Hematopoietic multipotent progenitor cell treated with erythropoietin and hydrocortisone succinate and interleukin-3 and kit ligand, for 17 days (in vitro differentiated cells): ENCODE measurements around the gene SEL1L2.

ENCODE experiments used
- DNase-seq: peaks from one replicate; pipeline ENCODE4 v3.0.0-alpha.2; 2015; ENCODE audit warnings: low spot score

The SEL1L2 gene

DNA sequence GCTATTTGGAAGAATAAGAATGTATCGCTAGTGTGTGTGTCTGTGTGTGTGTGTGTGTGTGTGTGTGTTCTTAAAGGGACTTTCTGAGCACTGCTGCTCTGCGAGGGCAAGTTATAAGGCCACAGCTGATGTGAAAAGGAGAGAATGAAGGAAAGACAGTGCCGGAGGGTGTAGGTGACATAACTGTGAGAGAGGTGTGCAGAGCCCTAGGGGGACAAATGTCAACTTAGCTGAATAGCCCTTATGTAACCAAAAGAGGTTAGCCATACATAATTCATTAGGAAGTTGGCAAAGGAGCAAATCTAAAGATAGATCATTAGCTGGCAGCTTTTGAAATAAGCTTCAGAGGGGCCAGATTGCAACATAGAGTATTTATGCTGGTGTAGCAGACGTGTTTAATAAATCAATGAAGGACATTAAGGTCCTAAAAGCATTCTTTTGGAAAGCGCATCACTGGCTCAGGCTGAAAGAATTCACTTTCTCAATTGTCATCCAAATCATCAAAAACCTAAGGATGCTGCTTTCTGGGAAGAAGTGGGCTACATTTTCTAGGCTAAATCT is 124.5 kb downstream of the SEL1L2 start:
- no peak for DNase-seq

DNA sequence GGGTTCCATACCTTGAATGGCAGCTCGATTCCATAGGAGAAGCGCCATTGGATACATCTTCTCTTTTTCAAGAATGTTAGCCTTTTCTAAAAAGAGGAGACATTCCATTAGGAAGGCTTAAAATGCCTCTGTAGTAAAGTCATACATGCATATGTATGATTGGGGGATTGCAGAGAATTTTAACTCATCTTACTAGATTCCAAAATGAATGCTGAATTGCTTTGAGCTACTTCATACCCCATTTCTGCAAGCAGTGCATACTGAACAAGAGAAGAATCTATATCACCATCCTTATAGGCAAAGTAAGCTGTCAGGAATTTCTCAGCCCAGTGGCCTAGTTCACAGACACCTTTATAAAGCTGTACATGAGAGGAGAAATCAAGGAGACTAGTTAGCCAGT is 125.3 kb downstream of the SEL1L2 start:
- no peak for DNase-seq

DNA sequence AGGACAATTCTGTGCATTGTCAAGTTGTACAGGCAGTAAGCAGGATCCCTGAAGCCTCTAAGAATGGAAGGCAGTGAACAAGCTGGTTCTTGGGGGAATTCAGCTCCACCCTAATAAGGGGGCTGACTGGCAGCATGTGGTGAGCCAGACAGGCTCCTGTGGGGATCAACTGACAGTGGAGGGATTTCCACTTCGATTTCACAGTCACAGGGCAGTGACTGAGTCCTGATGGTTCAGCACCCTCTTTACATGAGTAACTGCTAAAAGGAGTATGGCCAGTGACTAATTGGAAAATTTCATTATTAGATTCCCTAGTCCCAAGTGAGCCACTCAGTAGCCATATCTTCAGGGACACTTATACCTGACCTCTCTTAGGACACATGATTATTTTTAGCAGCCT is 127.2 kb downstream of the SEL1L2 start:
- DNase-seq, result no peak

DNA sequence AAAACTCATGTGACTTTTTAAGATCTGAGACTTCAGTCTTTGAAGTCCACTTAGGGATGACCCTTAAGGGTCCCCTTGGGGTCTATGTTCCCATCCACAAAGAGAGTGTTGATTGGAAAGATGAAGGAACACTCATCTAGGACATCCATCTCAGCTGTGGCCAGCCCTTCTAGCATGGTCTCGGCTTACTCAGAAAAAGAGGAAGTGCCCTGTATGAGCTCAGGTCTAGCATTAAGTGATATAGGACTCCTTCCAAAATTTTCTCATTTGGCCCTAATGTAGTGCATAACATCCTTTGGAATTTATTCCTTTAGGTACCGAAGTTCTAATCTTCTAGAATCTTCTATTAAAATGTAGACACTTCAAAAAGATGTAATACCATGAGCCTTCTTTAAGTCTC is 128.2 kb downstream of the SEL1L2 start:
- DNase-seq, result no peak

DNA sequence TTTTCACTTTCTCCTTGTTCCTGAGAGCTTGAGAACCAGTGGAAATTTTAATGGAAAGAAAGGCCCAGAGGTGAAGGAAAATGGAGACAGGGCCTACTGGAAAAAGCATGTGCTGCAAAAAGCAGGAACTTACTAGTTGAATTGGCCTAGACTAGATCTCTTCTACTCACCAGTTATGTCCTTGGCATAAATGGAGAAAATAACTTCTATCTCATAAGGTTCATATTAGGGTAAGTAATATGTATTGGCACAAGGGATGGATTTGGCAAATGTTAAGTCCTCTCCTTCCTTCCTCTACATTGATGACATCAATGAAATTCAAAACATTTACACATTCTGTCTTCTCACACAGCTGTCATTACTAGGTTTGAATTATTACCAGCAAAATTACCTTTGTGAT is 131.5 kb downstream of the SEL1L2 start:
- no peak for DNase-seq

DNA sequence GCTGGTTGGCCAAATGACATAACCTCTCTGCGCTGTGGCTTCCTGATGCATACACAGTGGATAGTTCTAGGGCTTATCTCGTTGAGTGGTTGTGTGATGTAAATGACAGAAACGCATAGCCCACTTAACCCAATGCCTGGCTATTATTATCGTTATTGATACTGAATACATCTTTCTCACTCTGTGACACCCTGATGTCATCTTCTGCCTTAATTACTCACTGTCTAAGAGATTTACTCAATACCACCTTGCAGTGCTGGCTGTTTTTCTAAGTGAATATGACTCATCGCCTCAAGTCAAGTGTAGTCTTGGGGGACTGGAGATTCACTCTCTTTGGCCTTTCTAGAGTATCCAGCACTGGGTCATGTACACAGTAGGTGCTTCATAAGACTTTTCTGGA is 132.0 kb downstream of the SEL1L2 start:
- no peak for DNase-seq

DNA sequence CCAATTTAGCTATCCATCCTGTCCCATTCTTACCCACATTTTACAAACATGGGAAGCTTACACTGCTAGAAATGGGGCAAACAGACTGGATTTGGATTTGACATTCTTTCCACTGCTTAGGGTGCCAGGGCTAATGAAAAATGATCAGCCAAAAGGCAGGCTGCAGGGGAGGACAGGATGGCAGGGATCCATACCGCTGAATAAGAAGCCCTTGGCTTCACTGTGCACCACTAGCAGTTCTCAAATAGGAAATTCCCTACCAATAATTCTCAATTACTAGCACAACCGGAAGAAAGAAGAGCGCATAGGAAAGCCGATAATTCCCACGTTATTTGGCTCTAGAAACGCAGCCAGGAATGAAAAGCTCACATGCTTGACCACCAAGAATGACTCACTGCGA is 132.5 kb downstream of the SEL1L2 start:
- no peak for DNase-seq

DNA sequence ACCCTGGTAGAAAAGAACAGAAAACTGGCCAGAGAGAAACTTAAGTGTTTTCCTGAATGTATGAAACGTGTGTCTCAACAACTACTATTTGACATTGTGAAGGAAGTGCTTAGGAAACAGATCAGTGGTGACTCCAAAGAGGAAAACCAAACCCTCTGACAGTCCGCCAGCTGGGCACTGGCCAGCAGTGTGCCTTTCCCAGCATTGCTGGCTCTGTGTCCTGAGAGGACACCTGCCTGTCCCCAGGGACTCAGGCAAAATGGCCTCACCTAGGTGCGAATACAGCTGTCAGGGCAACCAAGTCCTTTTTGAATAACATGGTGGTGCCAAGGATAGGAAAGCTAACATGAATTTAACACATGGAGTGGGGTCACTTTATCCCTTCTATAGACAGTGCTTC is 133.1 kb downstream of the SEL1L2 start:
- DNase-seq, result no peak

DNA sequence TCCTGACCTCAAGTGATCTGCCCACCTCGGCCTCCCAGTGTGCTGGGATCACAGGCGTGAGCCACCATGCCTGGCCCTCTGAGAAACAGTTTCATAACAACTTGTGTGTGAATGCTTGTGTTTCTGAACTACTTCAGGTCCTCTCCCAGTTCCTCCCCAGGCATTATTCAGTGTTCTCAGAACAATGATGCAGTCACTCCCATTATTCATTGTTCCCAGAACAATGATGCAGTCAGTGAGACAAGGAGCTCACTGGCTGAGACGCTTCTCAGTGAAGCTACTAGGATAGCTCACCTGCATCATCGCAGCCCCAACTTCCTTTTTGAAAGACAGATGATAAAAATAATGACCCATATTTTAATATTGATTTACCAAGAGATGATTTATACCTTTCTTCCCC is 134.1 kb downstream of the SEL1L2 start:
- no peak for DNase-seq

DNA sequence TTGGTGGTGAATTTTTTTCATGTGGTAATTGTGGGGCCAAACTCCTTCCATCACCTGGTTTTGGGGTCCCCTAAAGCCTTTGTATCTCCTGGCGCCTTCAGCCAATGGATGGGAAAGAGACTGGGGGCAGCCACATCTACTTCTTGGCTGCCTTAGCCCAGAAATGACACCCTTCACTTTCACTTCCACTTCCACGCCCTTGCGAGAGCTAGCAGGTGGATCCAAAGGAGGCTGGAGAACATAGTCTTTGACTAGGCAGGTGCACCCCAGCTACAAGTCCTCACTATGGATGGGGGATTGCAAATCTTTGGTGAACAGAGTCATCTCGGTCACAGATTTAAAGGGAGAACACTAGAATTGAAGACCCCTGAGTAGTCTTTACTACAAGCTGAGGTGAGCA is 134.8 kb downstream of the SEL1L2 start:
- DNase-seq, result no peak

DNA sequence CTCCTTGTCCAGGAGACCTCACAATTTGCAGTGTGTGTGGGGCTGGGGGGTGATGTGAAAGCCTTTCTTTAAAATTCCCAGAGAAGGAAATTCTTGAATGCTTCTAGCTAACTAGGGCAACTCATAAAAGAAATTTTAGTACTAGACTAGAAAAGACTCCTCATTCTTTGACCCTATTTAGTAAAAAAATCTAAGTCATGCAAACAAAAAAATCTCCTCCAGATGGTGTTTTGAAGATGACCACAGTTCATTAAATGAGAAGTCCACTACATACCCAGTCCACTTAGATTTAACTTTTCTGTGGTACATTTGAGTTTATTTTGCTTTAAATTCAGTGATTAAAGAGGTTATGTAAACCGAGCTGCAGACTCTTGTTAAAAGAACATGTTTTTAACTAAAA is 138.1 kb downstream of the SEL1L2 start:
- DNase-seq, result no peak

DNA sequence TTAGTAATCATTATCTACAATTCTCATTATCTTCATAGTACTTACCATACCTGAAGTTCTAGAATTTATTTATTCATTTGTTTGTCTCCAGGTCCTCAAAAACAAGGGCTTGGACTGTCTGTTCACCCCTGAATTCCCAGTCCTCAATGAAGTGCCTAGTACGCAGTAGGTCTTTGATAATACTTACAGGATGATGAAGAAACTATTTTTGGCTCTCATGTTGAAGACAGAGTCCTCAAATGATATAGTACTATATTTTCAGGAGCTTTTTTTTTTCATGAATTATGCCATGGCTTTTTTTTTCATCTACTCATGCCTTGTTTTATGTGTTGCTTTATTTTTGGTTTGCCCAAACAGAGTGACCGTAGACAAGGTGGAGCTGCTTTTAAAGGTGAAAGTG is 139.1 kb downstream of the SEL1L2 start:
- no peak for DNase-seq

DNA sequence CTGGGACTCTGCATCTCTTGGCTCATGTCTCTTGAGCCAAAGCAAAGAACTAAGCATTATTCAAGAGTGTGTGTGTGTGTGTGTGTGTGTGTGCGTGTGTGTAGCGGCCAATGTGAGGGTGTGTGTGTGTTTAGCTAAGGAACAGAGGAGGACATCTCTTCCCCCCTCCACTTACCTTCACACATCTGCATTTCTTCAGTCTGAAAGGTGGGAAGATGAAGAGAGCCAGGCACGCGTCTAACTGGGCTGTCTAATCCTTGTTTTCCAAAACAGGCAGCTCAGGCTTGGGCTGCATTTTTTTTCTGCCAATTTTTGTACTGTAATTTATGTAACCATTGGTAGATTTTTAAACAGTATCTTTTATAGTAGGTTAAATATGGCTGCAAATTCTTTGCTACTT is 146.1 kb downstream of the SEL1L2 start:
- no peak for DNase-seq

DNA sequence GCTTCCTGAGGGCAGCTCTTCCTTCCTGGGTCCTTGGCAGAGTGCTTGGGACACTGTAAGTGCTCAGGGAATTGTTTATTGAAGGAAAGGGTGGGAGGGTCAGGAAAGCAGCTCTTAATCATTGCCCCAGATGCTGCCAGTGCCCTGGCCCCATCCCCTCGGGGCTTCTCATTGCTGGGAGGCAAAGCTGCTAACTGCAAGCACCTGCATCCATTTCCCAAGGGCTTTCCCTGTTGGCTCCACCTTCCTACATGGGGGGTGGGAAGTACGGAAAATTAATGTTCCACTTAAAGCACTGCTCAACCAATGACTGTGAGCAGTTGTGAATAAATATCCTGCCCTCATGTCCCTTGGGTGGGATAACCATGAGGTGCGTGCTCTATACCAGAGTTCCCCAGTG is 149.2 kb downstream of the SEL1L2 start:
- DNase-seq, result no peak

DNA sequence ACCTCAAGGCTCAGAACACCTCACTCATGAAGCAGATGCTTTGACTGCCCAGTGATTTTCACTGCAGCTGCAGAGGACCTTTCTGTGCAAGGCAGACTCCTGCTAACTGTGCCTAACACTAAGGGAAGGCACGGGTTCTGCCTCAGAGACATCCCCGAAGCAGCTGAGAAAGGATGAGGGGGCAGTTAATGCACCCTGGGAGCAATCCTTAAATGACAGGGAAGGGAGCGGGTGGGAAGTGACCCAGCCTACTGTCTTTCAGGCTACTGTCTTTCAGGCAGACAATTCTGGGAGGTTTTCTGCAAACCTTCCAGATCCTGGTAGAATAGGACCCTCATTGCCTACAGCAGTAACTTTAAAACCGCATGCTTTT is 150.3 kb downstream of the SEL1L2 start:
- DNase-seq, result no peak

DNA sequence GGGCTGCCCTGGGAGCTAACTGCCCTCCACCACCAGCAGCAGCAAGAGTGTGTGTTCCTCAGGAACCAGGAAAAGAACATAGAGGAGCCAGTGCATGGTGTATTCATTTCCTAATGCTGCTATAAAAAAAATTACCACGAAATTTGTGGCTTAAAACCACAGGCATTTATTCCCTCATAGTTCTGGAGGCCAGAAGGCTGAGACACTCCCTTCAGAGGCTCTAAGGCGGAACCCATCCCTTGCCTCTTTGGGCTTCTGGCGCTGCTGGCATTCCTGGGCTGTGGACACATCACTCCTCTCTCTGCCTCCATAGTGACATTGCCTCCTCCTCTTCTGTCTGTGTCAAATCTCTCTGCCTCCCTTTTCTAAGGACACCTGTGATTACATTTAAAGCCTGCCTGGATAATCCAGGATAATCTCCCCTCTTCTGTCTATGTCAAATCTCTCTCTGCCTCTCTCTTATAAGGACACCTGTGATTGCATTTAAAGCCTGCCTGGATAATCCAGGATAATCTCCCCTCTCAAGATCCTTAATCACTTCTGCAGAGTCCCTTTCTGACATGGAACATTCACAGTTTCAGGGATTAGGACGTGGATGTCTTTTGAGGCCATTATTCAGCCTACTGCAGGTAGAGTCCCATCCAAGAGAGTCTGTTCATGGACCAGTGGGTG is 150.9 kb downstream of the SEL1L2 start:
- no peak for DNase-seq

DNA sequence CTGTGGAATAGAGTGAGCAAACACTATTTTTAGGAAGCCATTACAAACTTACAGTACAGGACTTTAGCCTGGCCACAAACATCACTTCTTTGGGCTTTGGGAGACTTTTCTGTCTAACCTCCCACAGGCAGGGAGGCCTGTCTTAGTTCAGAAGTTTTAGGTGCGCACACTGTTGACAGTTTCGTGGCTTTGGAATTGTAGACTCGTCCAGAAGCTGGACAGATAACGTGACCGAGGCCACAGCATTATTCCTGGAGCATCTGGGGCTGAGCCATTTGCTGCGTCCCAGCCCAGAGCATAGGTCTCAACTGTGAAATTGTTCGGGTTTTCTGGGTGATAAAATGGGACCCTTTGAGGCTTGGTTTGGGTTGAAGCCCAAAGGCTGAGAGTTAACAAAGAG is 151.8 kb downstream of the SEL1L2 start:
- DNase-seq, result no peak

DNA sequence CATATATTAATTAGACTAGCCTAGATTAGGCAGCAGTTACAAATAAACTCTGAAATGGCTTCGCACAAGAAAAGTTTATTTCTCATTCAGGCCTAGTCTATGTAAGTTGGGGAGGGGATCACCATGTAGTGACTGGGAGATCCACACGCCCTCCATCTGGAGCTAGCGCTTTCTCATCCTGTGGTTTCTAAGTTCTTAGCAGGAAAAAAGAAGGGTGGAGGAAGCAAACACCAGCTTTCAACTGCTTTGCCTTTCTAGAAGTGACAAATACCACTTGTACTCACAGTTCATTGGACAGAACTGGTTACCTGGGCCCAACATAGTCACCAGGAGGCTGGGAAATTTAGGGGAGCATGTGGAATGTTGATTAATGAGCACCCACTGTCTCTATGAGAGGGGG is 158.9 kb downstream of the SEL1L2 start:
- DNase-seq, result no peak

DNA sequence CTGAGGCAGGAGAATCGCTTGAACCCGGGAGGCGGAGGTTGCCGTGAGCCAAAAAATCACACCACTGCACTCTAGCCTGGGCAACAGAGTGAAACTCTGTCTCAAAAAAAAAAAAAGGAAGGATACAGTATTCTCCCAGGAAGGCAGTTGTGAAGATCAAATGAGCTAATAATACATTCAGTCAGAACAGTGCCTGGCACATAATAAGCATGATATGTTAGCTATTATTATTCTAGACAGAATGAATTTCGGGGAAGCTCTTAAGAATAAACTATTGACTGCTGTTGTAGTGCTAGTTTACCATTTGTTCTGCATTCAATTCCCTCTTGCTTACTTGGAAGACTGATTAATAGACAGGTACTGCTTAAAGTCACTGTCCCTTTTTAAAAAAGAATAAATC is 164.9 kb downstream of the SEL1L2 start:
- no peak for DNase-seq

DNA sequence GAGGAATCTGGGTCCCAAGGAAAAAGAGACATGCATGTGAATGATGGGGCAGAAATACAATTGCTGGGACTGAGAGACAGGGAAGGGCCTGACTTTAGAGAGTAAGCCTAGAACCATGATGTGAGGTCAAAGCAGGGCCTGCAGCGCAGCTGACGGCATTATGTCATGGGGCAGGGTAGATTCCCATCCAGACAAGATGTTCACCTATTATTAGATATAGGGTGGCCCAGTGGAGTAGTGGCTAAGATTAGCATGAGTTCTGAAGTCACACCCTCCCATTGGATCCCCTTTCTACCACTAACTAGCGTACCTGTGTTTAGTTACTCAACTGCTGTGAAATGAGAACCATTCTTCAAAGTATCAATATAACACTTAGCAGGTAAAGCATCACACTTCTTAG is 166.0 kb downstream of the SEL1L2 start:
- no peak for DNase-seq

DNA sequence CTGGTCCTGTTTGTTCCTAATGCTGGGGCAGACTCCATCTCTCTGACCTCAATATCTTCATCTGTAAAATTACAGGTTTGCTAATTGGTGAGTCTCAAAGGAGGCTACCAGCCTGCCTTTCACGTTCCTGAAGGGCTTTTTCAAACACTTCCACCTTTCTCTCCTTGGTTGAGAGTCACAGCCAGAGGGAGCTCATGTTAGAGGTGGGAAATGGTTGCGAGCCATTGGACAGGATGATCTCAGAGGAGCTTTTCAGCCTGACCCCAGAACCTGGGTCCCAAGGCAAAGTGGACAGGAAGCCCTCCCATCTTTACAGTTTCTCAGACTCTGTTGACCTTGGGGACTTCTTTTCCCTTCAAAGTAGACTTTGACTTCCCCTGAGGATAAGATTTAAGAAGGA is 168.0 kb downstream of the SEL1L2 start:
- DNase-seq, result no peak

DNA sequence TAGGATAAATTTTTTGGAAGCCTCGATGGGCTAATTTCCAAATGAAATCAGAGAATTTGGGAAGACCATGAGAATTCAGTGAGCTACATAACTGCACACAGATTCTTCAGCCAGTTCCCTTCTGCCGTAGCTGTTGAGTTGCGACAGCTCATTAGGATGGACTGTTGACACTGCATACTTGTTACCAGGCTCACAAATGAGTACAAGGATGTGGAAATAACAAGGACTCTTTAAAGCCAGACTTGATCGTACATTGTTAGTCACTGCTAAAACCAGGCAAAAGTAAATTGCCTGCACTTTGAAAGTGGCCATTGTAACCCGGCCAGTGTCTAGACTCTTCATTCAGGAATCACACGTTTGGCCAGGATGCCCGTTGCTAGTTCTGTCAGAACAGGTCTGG is 168.5 kb downstream of the SEL1L2 start:
- DNase-seq, result no peak

DNA sequence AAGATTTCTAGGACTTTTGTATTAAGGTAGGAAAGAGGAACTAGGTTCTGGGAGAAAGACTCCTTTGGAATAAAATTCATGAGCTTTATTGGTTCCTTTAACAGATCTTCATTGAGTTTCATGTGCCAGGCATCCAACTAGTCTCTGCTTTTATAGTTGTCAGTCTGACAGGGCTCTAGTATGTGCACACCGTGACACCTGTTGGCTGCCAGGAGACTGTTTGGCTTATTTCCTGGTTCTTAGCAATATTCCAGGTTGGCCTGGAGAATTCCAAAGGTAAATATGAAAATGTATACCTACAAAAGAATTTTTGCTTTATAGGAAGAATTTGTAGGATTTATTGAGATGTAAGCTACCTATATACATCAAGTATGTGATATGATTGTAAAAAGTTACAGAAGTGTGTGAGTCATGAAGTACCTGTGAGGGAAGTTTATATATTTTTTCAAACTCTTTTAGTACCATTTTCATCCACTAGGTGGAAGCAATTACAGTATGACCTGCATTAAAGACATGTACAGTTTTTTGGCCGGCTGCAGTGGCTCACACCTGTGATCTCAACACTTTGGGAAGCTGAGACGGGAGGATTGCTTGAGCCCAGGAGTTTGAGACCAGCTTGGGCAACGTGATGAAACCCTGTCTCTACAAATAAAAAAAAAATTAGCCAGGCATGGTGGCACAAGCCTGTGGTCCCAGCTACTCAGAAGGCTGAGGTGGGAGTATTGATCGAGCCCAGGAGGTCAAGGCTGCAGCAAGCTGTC is 170.3 kb downstream of the SEL1L2 start:
- peak; percentile 45 for DNase-seq

DNA sequence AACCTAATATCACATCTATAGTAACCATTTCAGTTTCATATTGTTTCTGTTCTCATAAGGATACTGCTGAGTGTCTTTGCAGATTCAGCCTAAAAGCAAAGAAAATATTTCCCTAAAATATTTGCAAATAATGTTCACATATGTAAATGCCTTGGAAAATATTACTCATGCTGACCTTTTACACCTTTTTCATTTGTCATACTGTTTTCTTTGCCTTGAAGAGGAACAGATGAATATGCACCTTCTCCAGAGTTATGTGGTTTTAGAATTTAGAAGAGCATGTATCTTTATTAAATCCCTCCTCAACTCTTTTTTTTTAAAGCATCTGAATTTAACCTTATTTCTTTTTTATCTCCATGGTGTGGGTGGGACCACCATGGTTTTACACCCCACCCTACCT is 173.1 kb downstream of the SEL1L2 start:
- no peak for DNase-seq
